Stimulated activated CD4-positive, alpha-beta T cell treated with anti-CD3 and anti-CD28 coated beads, TNF-alpha, amount 100 ng/mL, for 48 hours (primary cell): ENCODE data around the gene SLC1A3.

Experiments
- DNase-seq, 3 donors: peaks; one replicate each; pipeline ENCODE4 v3.0.0-alpha.2; 2020; ENCODE audit warnings: low read depth in 3 of 3

The SLC1A3 gene

GRCh38 chr5:36655161-36655560 is 48.8 kb downstream of the SLC1A3 start:
- no peak for DNase-seq

GRCh38 chr5:36656556-36656955 is 50.1 kb downstream of the SLC1A3 start:
- no peak for DNase-seq

- no peak for DNase-seq
These were observed 51.2 kb downstream of the SLC1A3 start for GRCh38 chr5:36657563-36657995.

- no peak for DNase-seq
These were observed 51.8 kb downstream of the SLC1A3 start for GRCh38 chr5:36658038-36658756.

- DNase-seq: no peak
These were observed 53.0 kb downstream of the SLC1A3 start for GRCh38 chr5:36659411-36659810.

- DNase-seq: no peak
These were observed 54.1 kb downstream of the SLC1A3 start for GRCh38 chr5:36660397-36661049.

GRCh38 chr5:36661456-36662220 is 55.2 kb downstream of the SLC1A3 start:
- DNase-seq: no peak

- DNase-seq: no peak
These were observed 56.0 kb downstream of the SLC1A3 start for GRCh38 chr5:36662291-36662851.

- no peak for DNase-seq
These were observed 58.4 kb downstream of the SLC1A3 start for GRCh38 chr5:36664766-36665165.

GRCh38 chr5:36665628-36666027 is 59.2 kb downstream of the SLC1A3 start:
- no peak for DNase-seq

- DNase-seq: no peak
These were observed 59.9 kb downstream of the SLC1A3 start for GRCh38 chr5:36666274-36666673.

- no peak for DNase-seq
These were observed 60.6 kb downstream of the SLC1A3 start for GRCh38 chr5:36666986-36667385.

- DNase-seq: no peak
These were observed 61.4 kb downstream of the SLC1A3 start for GRCh38 chr5:36667824-36668223.

GRCh38 chr5:36669015-36669651 is 62.7 kb downstream of the SLC1A3 start:
- no peak for DNase-seq

GRCh38 chr5:36670548-36670947 is 64.1 kb downstream of the SLC1A3 start:
- no peak for DNase-seq

- DNase-seq: no peak
These were observed 68.9 kb downstream of the SLC1A3 start for GRCh38 chr5:36675282-36675681.

GRCh38 chr5:36679221-36679989 is 73.0 kb downstream of the SLC1A3 start:
- no peak for DNase-seq

GRCh38 chr5:36680066-36680465 is 73.7 kb downstream of the SLC1A3 start:
- DNase-seq: no peak

- DNase-seq: no peak
These were observed 75.3 kb downstream of the SLC1A3 start for GRCh38 chr5:36681711-36682110.

- no peak for DNase-seq
These were observed 76.1 kb downstream of the SLC1A3 start for GRCh38 chr5:36682499-36682898.

GRCh38 chr5:36683821-36684434 is 77.5 kb downstream of the SLC1A3 start:
- no peak for DNase-seq
